ENCODE measurements around the gene CYP27B1.

Gene CYP27B1

GRCh38 chr12:57777911-57778310 is 11.0 kb upstream of the CYP27B1 start:
- TF ChIP-seq EZH2phosphoT487 (conservative IDR thresholded peaks at IDR 0.05; ENCODE audit: low read length) (no peak), CTCF (IDR thresholded peaks at IDR 0.05; ENCODE audit: insufficient read depth, low read length, poor library complexity, severe bottlenecking) (no peak)
- H3K9me2 ChIP-seq (replicated peaks; ENCODE audit: insufficient read depth, low read length) = no peaks in the 10 kb centered on the region
- H3K9ac ChIP-seq (ENCODE audit: low read length) = no peak overlapping the region
- no peaks in the 10 kb centered on the region for H4K20me1 ChIP-seq (ENCODE audit: low read depth, low read length)
- no peak overlapping the region for H3K4me3 ChIP-seq (ENCODE audit: insufficient read depth, low read length, poor library complexity, severe bottlenecking)
- H3K4me2 ChIP-seq (ENCODE audit: low read depth, low read length, poor library complexity, severe bottlenecking) = no peak overlapping the region
- H3F3A ChIP-seq (ENCODE audit: insufficient read depth) = 0 out of 2 replicates have a peak, but pooled peaks cover 5% of the 10 kb centered on the region
- H2AFZ ChIP-seq (ENCODE audit: low read depth, low read length, severe bottlenecking) = no peak overlapping the region
- no peaks in the 10 kb centered on the region for H3K36me3 ChIP-seq (ENCODE audit: low read length)
- H3K27ac ChIP-seq (ENCODE audit: low read depth, low read length) = no peak overlapping the region
- H3K79me2 ChIP-seq (ENCODE audit: insufficient read depth, low read length) = peaks cover 3% of the 10 kb centered on the region
- no peaks in the 10 kb centered on the region for H3K9me3 ChIP-seq (ENCODE audit: insufficient read depth, low read length)
- H3K27me3 ChIP-seq (ENCODE audit: low read length) = no peaks in the 10 kb centered on the region

GRCh38 chr12:57777367-57777766 is 10.5 kb upstream of the CYP27B1 start:
- TF ChIP-seq CTCF (IDR thresholded peaks at IDR 0.05; ENCODE audit: insufficient read depth, low read length, poor library complexity, severe bottlenecking) (no peak), EZH2phosphoT487 (conservative IDR thresholded peaks at IDR 0.05; ENCODE audit: low read length) (no peak)
- no peak overlapping the region for H3K4me3 ChIP-seq (ENCODE audit: insufficient read depth, low read length, poor library complexity, severe bottlenecking)
- no peaks in the 10 kb centered on the region for H3K36me3 ChIP-seq (ENCODE audit: low read length)
- H3K27me3 ChIP-seq (ENCODE audit: low read length) = no peaks in the 10 kb centered on the region
- H3K27ac ChIP-seq (ENCODE audit: low read depth, low read length) = no peak overlapping the region
- no peak overlapping the region for H2AFZ ChIP-seq (ENCODE audit: low read depth, low read length, severe bottlenecking)
- H3K9me2 ChIP-seq (replicated peaks; ENCODE audit: insufficient read depth, low read length) = no peaks in the 10 kb centered on the region
- H3K4me2 ChIP-seq (ENCODE audit: low read depth, low read length, poor library complexity, severe bottlenecking) = no peak overlapping the region
- H4K20me1 ChIP-seq (ENCODE audit: low read depth, low read length) = no peaks in the 10 kb centered on the region
- H3K79me2 ChIP-seq (ENCODE audit: insufficient read depth, low read length) = no peaks in the 10 kb centered on the region
- no peak overlapping the region for H3K9ac ChIP-seq (ENCODE audit: low read length)
- no peaks in the 10 kb centered on the region for H3K9me3 ChIP-seq (ENCODE audit: insufficient read depth, low read length)
- 0 out of 2 replicates have a peak, but pooled peaks cover 5% of the 10 kb centered on the region for H3F3A ChIP-seq (ENCODE audit: insufficient read depth)

GRCh38 chr12:57776247-57776587 is 9.3 kb upstream of the CYP27B1 start:
- Histone ChIP-seq H3K9ac (ENCODE audit: low read length) (no peak overlapping the region), H3K4me2 (ENCODE audit: low read depth, low read length, poor library complexity, severe bottlenecking) (no peak overlapping the region), H4K20me1 (ENCODE audit: low read depth, low read length) (no peaks in the 10 kb centered on the region), H3K4me3 (ENCODE audit: insufficient read depth, low read length, poor library complexity, severe bottlenecking) (no peak overlapping the region), H3K79me2 (ENCODE audit: insufficient read depth, low read length) (no peaks in the 10 kb centered on the region), H3K9me3 (ENCODE audit: insufficient read depth, low read length) (no peaks in the 10 kb centered on the region), H2AFZ (ENCODE audit: low read depth, low read length, severe bottlenecking) (no peak overlapping the region), H3F3A (ENCODE audit: insufficient read depth) (0 out of 2 replicates have a peak, but pooled peaks cover 5% of the 10 kb centered on the region), H3K36me3 (ENCODE audit: low read length) (no peaks in the 10 kb centered on the region), H3K27me3 (ENCODE audit: low read length) (no peaks in the 10 kb centered on the region), H3K27ac (ENCODE audit: low read depth, low read length) (no peak overlapping the region), H3K9me2 (replicated peaks; ENCODE audit: insufficient read depth, low read length) (no peaks in the 10 kb centered on the region)
- TF ChIP-seq CTCF (IDR thresholded peaks at IDR 0.05; ENCODE audit: insufficient read depth, low read length, poor library complexity, severe bottlenecking) (no peak), EZH2phosphoT487 (conservative IDR thresholded peaks at IDR 0.05; ENCODE audit: low read length) (no peak)

All from SU-DHL-6 (cell line).